ENCODE measurements around the gene CTBP1. TPM values are rescaled to one million over a fixed set of nuclear protein-coding genes. Genes with fewer than 3 reads are reported as not detected.

CTBP1 gene
- 160 and 270 TPM in 2 replicates for total RNA-seq (2014; rRNA removed; shearing (Covaris generic))
- 40.1 and 44.6 TPM in 2 replicates for polyA plus RNA-seq (2016; fragmentation: Nextera tagmentation; extraction: Ambion mirVana)

DNA sequence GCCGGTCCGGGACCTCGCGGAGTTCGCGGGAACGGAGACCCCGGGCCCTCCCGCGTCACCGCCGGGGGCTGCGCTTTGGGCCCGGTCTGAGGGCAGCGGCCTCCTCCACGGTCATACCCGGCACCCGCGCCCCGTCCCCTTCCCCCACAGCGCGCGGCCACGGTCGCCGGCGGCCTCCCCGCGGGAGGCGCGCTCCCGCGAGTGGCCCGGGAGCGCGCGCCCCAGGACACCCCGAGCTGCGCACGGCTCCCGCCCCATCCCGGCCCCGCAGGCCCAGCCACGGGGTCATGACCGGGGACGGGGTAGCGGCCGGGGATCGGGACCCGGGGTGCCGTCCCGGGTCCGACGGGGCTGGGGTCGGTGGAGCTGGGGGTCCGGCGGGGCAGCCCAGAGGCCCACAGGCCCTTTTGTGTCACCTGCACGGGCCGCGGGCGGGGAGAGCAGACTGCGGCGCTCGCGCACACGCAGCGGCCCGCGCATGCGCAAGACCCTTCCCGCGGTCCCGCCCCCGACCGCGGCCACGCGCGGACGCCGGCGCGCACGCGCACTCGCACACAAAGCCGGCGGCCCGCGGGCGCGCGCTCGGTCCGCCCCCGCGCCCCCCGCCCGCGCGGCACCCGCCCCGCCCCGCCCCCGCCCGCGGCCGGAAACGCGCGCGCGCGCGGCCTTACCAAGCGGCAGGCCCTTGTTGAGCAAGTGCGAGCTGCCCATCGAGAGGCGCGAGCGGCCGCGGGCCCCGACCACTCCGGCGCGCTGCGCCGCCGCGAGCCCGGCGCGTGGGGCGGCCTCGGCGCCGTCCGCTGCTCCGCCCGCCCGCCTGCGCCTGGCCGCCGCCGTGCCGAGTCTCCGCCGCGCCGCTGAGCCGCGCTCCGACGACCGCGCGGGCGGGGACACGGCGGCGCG is at the start of gene CTBP1:
Gene CTBP1 (minus strand): TSS at position 886 of the 903 bp plus-strand sequence. CDS start 7,799 bp downstream, outside the sequence.
- no peaks in the 10 kb centered on the region for H3F3A ChIP-seq (ENCODE audit: insufficient read depth)
- peak within 1 kb of the TSS; percentile 90 for H3K4me3 ChIP-seq
- peaks cover 65% of the 10 kb centered on the region for H3K79me2 ChIP-seq (ENCODE audit: insufficient read depth)
- no peaks in the 10 kb centered on the region for H3K27me3 ChIP-seq (replicated peaks; ENCODE audit: insufficient read depth)
- no peaks in the 10 kb centered on the region for H3K9me2 ChIP-seq (ENCODE audit: insufficient read depth)
- H3K9ac ChIP-seq = peak within 1 kb of the TSS; percentile 93
- no peaks in the 10 kb centered on the region for H4K20me1 ChIP-seq (ENCODE audit: insufficient read depth)
- peak within 1 kb of the TSS; percentile 86 for H3K27ac ChIP-seq
- 1% methylated on average over 56 to 116 of the region's 163 CpGs for WGBS, 2 experiments (ENCODE audit: low coverage in 1 of 2, low lambda C conversion rate in 2 of 2, missing lambda C conversion rate in 2 of 2)
- no peaks in the 10 kb centered on the region for H3K36me3 ChIP-seq (ENCODE audit: low read depth)
- in situ Hi-C loops (cut with MboI) = no loop called here
- peak within 1 kb of the TSS; percentile 84 for H2AFZ ChIP-seq
- H3K4me1 ChIP-seq (ENCODE audit: insufficient read depth) = peaks cover 13% of the 10 kb centered on the region; the same call in 1 of the 2 replicates
- no peaks in the 10 kb centered on the region for H3K9me3 ChIP-seq (ENCODE audit: low read depth)
- H3K4me2 ChIP-seq (ENCODE audit: unreplicated experiment) = peak within 1 kb of the TSS; percentile 89
- peak; percentile 95 for DNase-seq
- no peak for TF ChIP-seq EZH2 (IDR thresholded peaks at IDR 0.05; ENCODE audit: insufficient read depth, poor library complexity, severe bottlenecking)
- no peak for TF ChIP-seq EZH2phosphoT487 (IDR thresholded peaks at IDR 0.05; ENCODE audit: insufficient read depth, low read depth)

DNA sequence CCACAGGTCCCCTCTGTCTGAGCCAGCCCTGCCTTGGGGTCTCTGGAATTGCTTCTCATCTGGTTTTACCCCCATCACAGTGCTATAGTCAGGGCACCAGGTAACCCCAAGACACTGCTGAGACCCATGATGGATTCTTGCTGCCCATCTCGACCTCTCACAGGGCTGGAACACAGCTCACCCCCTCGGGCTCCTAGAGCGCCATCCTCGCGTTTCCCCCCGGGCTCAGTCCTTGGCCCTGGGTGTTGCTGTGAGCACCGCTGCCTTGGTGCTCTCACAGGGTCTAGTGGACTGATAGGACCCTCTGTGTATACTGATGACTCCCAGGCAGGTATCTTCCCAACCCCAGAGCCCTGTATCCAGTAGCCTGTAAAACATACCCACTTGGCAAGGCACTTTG is 49.5 kb upstream of the CTBP1 start:
- 0 out of 2 replicates have a peak, but pooled peaks cover 11% of the 10 kb centered on the region for H3F3A ChIP-seq (ENCODE audit: insufficient read depth)
- no peaks in the 10 kb centered on the region for H3K27me3 ChIP-seq (replicated peaks; ENCODE audit: insufficient read depth)
- H3K9ac ChIP-seq = no peak overlapping the region
- no peak overlapping the region for H2AFZ ChIP-seq
- no peak for DNase-seq
- peaks cover 92% of the 10 kb centered on the region for H3K79me2 ChIP-seq (ENCODE audit: insufficient read depth)
- H4K20me1 ChIP-seq (ENCODE audit: insufficient read depth) = no peaks in the 10 kb centered on the region
- no peak for TF ChIP-seq EZH2 (IDR thresholded peaks at IDR 0.05; ENCODE audit: insufficient read depth, poor library complexity, severe bottlenecking)
- TF ChIP-seq EZH2phosphoT487 (IDR thresholded peaks at IDR 0.05; ENCODE audit: insufficient read depth, low read depth) = no peak
- in situ Hi-C loops (cut with MboI) = no loop called here
- no peak overlapping the region for H3K27ac ChIP-seq
- no peak overlapping the region for H3K4me3 ChIP-seq
- no peaks in the 10 kb centered on the region for H3K4me1 ChIP-seq (ENCODE audit: insufficient read depth)
- WGBS, 2 experiments (ENCODE audit: low coverage in 1 of 2, low lambda C conversion rate in 2 of 2, missing lambda C conversion rate in 2 of 2) = 96 to 98% methylated on average over 7 of the region's 7 CpGs
- H3K4me2 ChIP-seq (ENCODE audit: unreplicated experiment) = no peak overlapping the region
- no peaks in the 10 kb centered on the region for H3K36me3 ChIP-seq (ENCODE audit: low read depth)
- H3K9me2 ChIP-seq (ENCODE audit: insufficient read depth) = no peaks in the 10 kb centered on the region
- H3K9me3 ChIP-seq (ENCODE audit: low read depth) = no peaks in the 10 kb centered on the region

DNA sequence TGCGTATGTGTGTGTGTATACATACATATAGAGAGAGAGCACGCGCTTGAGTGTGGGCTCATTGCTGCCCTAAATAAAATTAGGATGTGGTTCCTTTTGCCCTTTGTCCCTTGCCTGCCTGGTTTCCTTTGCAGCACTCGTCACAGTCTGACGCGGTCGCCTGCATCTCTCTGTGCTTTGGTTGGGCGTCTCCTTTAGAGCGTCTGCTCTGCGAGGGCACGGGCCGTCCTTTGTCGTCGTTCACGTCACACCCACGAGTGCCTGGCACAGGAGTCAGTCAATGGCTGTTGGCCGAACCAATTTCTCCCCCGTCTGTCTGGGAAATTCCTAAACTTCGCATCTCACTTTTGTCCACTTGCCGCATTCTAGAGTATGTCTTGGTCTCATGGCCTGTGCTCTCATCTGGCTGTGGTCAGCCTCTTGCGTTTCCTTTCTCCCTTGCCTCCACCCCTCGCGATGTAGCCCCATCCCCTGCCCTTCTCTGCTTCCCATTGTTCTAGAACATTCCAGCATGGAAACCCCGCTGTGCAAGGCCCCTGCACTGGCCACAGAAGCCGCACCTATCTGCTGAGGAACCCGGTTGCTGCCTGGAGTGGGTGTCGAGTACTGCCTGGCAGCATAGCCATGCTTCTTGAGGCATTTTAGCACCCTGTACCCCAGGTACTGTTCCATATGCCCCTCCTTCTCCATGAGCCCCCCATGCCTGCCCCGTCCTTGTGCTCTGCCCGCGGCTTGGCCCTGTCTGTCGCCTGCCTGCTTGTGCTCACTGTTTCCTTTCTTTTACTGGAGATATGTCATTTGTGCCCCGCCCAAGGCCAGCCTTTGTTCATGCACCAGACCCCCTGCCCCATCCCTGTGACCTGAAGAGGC is 48.8 kb upstream of the CTBP1 start:
- Histone ChIP-seq H3F3A (ENCODE audit: insufficient read depth) (0 out of 2 replicates have a peak, but pooled peaks cover 11% of the 10 kb centered on the region), H2AFZ (no peak overlapping the region), H3K4me3 (no peak overlapping the region), H3K79me2 (ENCODE audit: insufficient read depth) (peaks cover 92% of the 10 kb centered on the region), H3K27ac (no peak overlapping the region), H3K27me3 (replicated peaks; ENCODE audit: insufficient read depth) (no peaks in the 10 kb centered on the region), H3K4me2 (ENCODE audit: unreplicated experiment) (no peak overlapping the region), H3K9me3 (ENCODE audit: low read depth) (no peaks in the 10 kb centered on the region), H4K20me1 (ENCODE audit: insufficient read depth) (peaks cover under 1% of the 10 kb centered on the region; the same call in 1 of the 2 replicates), H3K4me1 (ENCODE audit: insufficient read depth) (no peaks in the 10 kb centered on the region), H3K9ac (no peak overlapping the region), H3K9me2 (ENCODE audit: insufficient read depth) (no peaks in the 10 kb centered on the region), H3K36me3 (ENCODE audit: low read depth) (no peaks in the 10 kb centered on the region)
- in situ Hi-C loops (cut with MboI) = no loop called here
- DNase-seq = no peak
- WGBS, 2 experiments (ENCODE audit: low coverage in 1 of 2, low lambda C conversion rate in 2 of 2, missing lambda C conversion rate in 2 of 2) = 93 to 94% methylated on average over 31 to 32 of the region's 32 CpGs
- TF ChIP-seq EZH2phosphoT487 (IDR thresholded peaks at IDR 0.05; ENCODE audit: insufficient read depth, low read depth) (no peak), EZH2 (IDR thresholded peaks at IDR 0.05; ENCODE audit: insufficient read depth, poor library complexity, severe bottlenecking) (no peak)

DNA sequence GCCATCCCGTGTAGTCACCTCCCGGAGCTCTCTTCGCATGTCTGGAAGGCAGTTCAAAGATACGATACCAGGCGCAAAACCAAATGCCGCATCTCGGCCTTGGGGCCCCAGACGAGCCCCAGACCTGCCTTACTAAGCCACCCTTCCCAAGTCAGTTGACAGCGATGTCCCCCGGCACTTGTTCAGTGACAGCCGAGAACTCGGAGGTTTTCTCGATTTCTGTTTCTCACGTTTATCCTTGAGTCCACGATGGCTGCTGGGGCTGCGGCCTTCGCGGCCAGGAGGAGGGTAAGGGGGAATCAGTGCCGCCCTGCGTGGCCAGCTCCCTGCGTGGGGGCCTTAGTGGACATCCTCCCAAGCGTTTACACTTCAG is 48.1 kb upstream of the CTBP1 start:
- TF ChIP-seq EZH2phosphoT487 (IDR thresholded peaks at IDR 0.05; ENCODE audit: insufficient read depth, low read depth) (no peak), EZH2 (IDR thresholded peaks at IDR 0.05; ENCODE audit: insufficient read depth, poor library complexity, severe bottlenecking) (no peak)
- Histone ChIP-seq H4K20me1 (ENCODE audit: insufficient read depth) (peaks cover 4% of the 10 kb centered on the region; the same call in 1 of the 2 replicates), H3K4me2 (ENCODE audit: unreplicated experiment) (no peak overlapping the region), H3K9me3 (ENCODE audit: low read depth) (no peaks in the 10 kb centered on the region), H3K36me3 (ENCODE audit: low read depth) (no peaks in the 10 kb centered on the region), H3K9me2 (ENCODE audit: insufficient read depth) (no peaks in the 10 kb centered on the region), H3K4me1 (ENCODE audit: insufficient read depth) (0 out of 2 replicates have a peak, but pooled peaks cover 2% of the 10 kb centered on the region), H3K27me3 (replicated peaks; ENCODE audit: insufficient read depth) (no peaks in the 10 kb centered on the region), H3K27ac (no peak overlapping the region), H3K79me2 (ENCODE audit: insufficient read depth) (peaks cover 92% of the 10 kb centered on the region), H3K9ac (no peak overlapping the region), H3K4me3 (no peak overlapping the region), H3F3A (ENCODE audit: insufficient read depth) (0 out of 2 replicates have a peak, but pooled peaks cover 8% of the 10 kb centered on the region), H2AFZ (no peak overlapping the region)
- 92 to 93% methylated on average over 22 of the region's 22 CpGs for WGBS, 2 experiments (ENCODE audit: low coverage in 1 of 2, low lambda C conversion rate in 2 of 2, missing lambda C conversion rate in 2 of 2)
- DNase-seq = no peak
- in situ Hi-C loops (cut with MboI) = no loop called here

All from GM23248 (cell line).